HG03025 (cell line): ENCODE measurements around the gene SSBP2.
"Not testable (repeated sequence)": the region's sequence is repeated elsewhere in the genome, so short reads cannot be mapped to it uniquely, and the experiment has no call there.

Experiments used
- ATAC-seq: cut with Tn5 transposase; IDR thresholded peaks from one replicate; pipeline ENCODE4 v1.9.1; 2021; ENCODE audit warnings: mild to moderate bottlenecking, moderate library complexity; ENCODE audit not compliant: unreplicated experiment, low FRiP score

The SSBP2 gene

GRCh38 chr5:81607693-81608092 lies 143.2 kb downstream of the SSBP2 start:
- no peak for ATAC-seq

DNA sequence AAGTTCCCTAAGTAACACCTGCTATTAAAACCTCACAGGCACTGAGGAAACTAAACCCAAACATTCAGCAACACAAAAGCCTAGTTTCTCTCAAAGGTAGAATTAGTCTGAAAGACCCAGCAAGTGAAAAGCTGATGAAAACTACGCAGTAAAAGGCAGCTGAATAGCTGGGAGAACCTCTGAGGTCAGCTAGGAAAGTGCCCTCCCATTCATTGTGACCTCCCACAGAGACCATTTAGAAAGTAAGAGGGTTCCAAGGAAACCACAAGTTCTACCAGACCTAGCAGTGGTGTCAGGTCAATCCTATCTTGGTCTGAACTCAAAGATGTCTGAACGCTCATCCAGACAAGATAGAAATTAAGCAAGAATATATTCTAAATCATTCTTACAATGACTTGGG lies 144.7 kb downstream of the SSBP2 start:
- ATAC-seq = no peak

DNA sequence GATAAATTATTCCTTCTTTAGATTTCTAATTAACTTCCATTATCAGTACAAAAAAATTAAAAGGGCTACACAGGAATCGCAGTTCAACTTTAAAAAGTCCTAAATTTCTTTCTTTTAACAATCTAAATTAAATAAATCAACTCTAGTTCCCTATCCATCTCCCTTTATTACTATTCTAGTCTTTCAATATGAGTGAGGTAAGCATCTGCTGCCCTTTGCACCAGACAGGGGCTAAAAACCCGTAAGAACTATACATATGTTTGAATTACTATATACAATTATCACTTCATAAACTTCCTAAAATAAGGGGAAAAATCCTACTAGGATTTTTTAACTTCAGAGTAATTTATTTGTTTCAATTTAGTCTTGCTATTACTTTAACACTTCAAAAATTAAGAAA lies 145.6 kb downstream of the SSBP2 start:
- no peak for ATAC-seq

DNA sequence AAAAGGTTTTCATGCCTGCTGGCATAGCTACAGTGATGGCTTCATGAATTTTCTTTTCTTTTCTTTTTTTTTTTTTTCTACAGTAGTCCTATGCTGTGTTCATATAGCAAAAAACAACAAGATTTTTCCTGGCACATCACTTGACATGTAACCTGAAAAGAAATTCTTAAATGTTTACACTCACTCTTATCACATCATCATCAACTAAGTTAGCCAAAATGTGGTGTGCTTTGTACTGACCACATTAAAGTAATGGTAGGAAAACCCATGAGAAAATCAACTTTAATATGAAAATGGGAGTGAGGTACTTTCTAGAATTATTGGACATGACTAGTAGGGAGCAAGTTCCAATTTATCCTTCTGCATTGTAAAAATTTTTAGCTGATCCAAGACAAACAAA lies 146.7 kb downstream of the SSBP2 start:
- ATAC-seq = no peak

- ATAC-seq = no peak
Measured at GRCh38 chr5:81601919-81602318, 149.0 kb downstream of the SSBP2 start.

DNA sequence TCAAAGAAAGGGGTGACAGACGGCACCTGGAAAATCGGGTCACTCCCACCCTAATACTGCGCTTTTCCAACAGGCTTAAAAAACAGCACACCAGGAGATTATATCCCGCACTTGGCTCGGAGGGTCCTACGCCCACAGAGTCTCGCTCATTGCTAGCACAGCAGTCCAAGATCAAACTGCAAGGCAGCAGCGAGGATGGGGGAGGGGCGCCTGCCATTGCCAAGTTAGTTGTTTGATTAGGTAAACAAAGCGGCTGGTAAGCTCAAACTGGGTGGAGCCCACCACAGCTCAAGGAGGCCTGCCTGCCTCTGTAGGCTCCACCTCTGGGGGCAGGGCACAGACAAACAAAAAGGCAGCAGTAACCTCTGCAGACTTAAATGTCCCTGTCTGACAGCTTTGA lies 158.8 kb downstream of the SSBP2 start:
- not testable (repeated sequence) for ATAC-seq

- ATAC-seq = no peak
Measured at GRCh38 chr5:81590498-81591384, 160.2 kb downstream of the SSBP2 start.

DNA sequence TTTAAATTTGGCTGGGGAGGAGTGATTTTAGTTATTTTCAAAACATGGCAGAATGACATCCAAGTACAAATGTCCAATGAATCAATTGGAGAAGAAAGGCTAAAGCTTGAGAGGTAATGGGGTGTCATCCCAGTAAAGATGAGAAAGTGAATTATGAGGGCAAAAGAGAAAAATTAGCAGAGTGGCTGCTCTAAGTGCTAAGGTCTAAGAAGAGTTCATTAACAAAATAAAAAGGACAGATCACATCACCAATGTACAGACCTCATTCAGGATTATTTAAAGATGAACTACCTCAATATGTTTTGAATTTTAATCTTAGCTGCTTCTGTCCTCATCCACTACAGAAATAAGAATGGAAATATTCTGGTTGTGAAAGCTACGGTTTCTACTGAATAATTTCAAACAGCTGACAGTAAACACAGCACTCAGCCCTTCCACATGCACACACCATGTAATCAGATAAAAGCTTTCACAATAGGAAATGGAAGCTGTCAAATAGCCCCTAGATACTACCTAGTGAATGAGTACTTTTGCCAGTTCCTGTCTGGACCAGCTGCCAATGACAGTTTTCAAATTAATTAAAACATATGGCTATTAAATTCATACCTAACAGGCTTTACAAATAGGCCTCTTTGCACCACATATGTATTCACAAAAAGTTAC lies 171.5 kb downstream of the SSBP2 start:
- ATAC-seq = peak; percentile 74

DNA sequence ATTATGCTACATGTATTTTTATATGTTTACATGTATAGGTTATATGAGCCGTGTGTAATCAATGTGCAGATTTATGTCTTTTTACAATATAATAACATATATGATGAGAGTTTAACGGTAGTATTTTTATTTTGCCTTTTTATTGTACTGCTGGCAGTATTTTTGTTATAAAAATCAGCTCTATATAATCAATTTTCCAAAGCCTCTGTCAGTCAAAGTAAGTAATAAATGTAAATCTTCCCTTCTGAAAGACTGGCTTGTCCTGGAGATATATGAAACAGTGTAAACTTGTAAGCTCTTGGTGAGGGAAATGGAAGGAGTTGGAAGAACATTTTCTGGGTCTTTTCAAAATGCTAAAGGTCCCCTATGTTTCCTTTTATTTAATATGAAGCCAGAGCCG lies 173.8 kb downstream of the SSBP2 start:
- no peak for ATAC-seq

GRCh38 chr5:81575924-81576323 lies 175.0 kb downstream of the SSBP2 start:
- ATAC-seq = no peak

DNA sequence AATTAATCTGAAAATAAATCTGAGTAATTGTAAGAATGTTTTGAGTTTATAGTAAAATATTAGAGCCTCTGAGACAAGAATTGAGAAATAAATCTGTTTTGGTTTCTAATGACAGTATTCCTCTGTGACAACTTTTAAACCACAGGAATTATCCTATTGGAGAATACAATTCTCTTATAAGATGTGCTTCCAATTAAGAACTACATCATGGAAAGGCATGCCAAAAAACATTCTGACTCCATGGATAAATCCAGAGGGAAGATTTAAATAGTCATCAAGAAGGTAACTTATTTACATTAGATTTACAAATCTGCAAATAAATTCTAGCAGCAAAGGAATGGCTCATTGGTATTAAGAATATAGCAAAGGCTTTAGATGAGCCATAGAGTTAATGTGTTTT lies 178.7 kb downstream of the SSBP2 start:
- no peak for ATAC-seq

GRCh38 chr5:81558188-81558587 lies 192.7 kb downstream of the SSBP2 start:
- ATAC-seq = no peak

DNA sequence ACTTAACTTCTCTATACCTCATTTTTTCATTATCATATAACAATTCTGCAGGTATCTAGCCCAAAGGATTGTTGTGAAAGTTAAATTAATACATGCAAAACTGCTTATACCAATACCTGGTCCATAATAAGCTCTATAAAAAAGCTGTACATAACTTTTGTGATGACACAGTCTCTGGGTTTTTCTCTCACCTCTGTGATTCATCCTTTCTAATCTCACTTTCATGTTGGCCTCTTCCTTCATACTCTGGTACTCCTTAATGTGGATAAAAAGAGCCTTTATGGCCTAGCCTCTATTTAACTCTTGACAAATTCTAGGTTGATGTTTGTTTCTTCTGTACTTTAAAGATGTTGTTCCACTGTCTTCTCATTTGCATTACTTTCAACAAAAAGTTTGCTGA lies 194.1 kb downstream of the SSBP2 start:
- ATAC-seq = no peak

DNA sequence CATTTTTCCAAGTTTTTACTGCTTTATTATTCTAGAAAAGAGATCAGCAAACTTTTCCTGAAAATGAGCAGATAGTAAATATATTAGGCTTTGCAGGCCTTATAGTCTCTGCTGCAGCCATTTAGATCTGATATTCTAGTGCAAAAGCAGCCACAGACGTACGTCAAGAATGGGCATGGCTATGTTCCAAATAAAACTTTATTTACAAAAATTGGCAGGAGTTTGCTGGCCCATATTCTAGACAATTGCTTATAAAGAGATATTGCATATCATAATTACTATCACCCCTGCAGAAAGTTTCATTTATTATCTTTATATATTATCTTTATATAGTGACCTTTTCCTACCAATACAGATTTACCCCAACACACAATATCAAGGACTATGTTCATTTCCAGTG lies 195.0 kb downstream of the SSBP2 start:
- no peak for ATAC-seq

DNA sequence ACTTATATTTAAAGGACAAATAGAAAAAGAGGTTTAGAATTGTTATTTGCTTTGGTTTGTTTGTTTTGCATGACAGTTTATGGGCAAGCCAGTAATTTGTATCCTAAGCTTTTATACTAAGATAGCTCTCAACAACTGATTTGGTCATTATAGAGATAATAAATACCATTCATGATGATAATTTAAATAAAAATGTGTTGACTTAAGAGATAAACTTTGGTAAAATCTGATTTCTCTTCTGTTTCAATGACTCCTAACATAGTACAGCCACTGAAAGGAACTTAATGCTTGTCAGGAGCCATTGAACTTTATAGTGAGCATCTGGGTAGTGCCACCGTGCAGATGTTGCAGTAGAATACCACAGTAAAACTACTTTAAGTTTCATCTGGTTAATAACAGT lies 196.2 kb downstream of the SSBP2 start:
- ATAC-seq = no peak

- no peak for ATAC-seq
Measured at GRCh38 chr5:81553567-81554212, 197.2 kb downstream of the SSBP2 start.

DNA sequence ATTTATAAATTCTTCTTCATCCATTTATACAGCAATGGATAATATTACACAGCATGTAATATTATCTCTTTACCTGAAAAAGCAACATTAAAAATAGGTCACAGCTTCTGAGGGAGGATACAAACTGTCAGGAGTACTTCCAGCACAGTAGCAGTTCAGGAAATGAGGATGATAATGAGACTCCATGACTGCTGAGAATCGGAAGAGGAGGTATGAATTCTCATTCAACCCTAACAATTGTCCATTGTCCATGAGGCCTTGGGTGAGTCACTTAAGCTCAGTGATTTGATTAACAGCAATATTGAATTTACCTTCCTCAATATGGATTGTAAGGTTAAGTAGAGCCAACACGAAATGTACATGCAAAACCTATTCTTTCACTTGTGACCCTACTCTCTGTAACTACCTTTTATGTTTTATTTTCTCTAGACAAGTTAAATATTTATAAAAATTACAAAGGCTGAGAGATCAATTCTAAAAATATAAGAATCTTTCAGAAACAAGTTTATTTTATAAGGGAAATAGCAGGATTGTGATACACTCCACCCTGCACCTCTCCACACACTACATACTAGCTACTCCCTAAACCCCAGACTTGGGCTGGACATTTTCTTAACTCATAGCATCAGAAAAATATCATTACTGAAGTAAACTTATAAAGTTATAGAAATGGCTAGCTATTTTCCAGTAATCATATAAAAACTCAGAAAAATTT lies 197.9 kb downstream of the SSBP2 start:
- ATAC-seq = no peak

GRCh38 chr5:81549123-81549522 lies 201.8 kb downstream of the SSBP2 start:
- no peak for ATAC-seq

GRCh38 chr5:81547001-81547400 lies 203.9 kb downstream of the SSBP2 start:
- ATAC-seq = no peak

- ATAC-seq = no peak
Measured at GRCh38 chr5:81545911-81546310, 205.0 kb downstream of the SSBP2 start.
